ENCODE data around the gene FBXL20.

DNA sequence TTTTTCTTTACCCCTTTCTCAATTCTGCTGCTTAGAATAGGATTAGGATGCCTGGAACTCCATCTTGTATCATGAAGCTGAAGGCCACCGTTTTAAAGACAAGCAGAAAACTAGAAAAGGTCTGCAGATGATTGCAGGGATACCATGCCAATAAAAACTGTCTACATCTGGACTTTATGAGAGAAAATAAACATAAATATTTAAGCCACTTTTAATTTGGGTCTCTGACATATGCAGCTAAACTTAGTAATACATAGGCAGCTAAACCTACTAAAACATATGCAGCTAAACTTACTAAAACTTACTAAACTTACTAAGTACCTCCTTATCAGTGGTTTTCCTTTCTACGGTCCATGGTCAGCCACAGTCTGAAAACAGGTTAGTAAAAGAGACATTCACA lies 48.4 kb downstream of the FBXL20 start:
- TF ChIP-seq POLR2AphosphoS5 (IDR thresholded peaks at IDR 0.05; ENCODE audit: low read depth, low read length) (no peak), TAF1 (IDR thresholded peaks at IDR 0.05; ENCODE audit: borderline replicate concordance, insufficient read depth, low read length) (no peak), SIN3A (IDR thresholded peaks at IDR 0.05; ENCODE audit: borderline replicate concordance, insufficient read depth, low read length) (no peak)

Measured in PFSK-1 (cell line).